K562 (cell line): Measurements from ENCODE around the gene CLCN2. TPM values are rescaled to one million over a fixed set of nuclear protein-coding genes. Genes with fewer than 3 reads are reported as not detected.

Experiments used
- ATAC-seq: fragments of 200-7000 bp; cut with Tn5 transposase; 3 replicates; pipeline ENCODE4 v1.9.1; 2020; ENCODE audit warnings: moderate library complexity
- BruUV-seq: library from RNA; stranded (reverse); fragments of 400-500 nt; replicated peaks from 2 replicates; lab custom pipeline; 2021; lab: Mats Ljungman, UMichigan
- CTCF ChIA-PET: fragments of 300-600 bp; formaldehyde crosslinking; extraction: SDS; loops from one replicate; lab custom pipeline; 2021; ENCODE audit warnings: low intra/inter-chr PET ratio; lab: Yijun Ruan, JAX
- POLR2A ChIA-PET: fragments of 300-600, 350-650 bp; sonication (Branson Sonifier 250); formaldehyde crosslinking; extraction: SDS; loops from one replicate; lab custom pipeline; 2021; ENCODE audit warnings: antibody characterized with exemption, inconsistent platforms; lab: Yijun Ruan, JAX
- DNase-seq, 4 experiments: peaks; one replicate each; pipeline versions ENCODE4 v3.0.0 to v3.0.0-alpha.2; 2011 to 2018; ENCODE audit warnings: low spot score in 3 of 4, mixed read lengths in 3 of 4; ENCODE audit errors: extremely low read depth in 1 of 4
- FAIRE-seq: peaks from 2 replicates; lab custom pipeline; 2011; peaks lifted over from hg19 to GRCh38; lab: Jason Lieb, UNC
- H2AFZ ChIP-seq: 2 replicates; pipeline ENCODE4 v1.6.0; 2011; ENCODE audit warnings: low read depth, low read length, control low read depth, inconsistent platforms
- H3K27ac ChIP-seq: fragments of 200-600 bp; 3 replicates; pipeline ENCODE4 v1.8.0; 2011; ENCODE audit warnings: low read depth, mild to moderate bottlenecking, control low read depth, inconsistent platforms, low read length, moderate library complexity, mixed read lengths; ENCODE audit errors: extremely low read depth
- H3K27me3 ChIP-seq, 2 experiments: fragments of 300-600 bp in 1 of 2; 2 replicates in 1 of 2; 3 replicates in 1 of 2; pipeline versions ENCODE4 v1.6.0 to v1.8.0; 2011; ENCODE audit warnings: inconsistent platforms in 2 of 2, low read length in 2 of 2, mild to moderate bottlenecking in 1 of 2, mixed read lengths in 1 of 2, moderate library complexity in 1 of 2; ENCODE audit not compliant: control insufficient read depth in 2 of 2, insufficient read depth in 2 of 2
- H3K36me3 ChIP-seq: fragments of 300-600 bp; 3 replicates; pipeline ENCODE4 v1.8.0; 2011; ENCODE audit warnings: mild to moderate bottlenecking, low read length, inconsistent platforms; ENCODE audit not compliant: control insufficient read depth, insufficient read depth
- H3K4me1 ChIP-seq, 2 experiments: fragments of 200-600 bp in 1 of 2; replicated peaks in 1 of 2; 2 replicates in 1 of 2; 3 replicates in 1 of 2; pipeline versions ENCODE4 v1.5.1 to v1.8.0; 2011; ENCODE audit warnings: inconsistent platforms in 2 of 2, low read length in 2 of 2, mild to moderate bottlenecking in 1 of 2, mixed read lengths in 1 of 2, moderate library complexity in 1 of 2; ENCODE audit not compliant: control insufficient read depth in 2 of 2, insufficient read depth in 2 of 2
- H3K4me2 ChIP-seq: 2 replicates; pipeline ENCODE4 v1.6.1; 2011; ENCODE audit warnings: low read length, control low read depth, inconsistent platforms, mixed read lengths; ENCODE audit not compliant: insufficient read depth
- H3K4me3 ChIP-seq: fragments of 200-600 bp; sonication (generic), shearing (Covaris generic); 2 replicates; pipeline ENCODE4 v1.5.1; 2016; ENCODE audit warnings: control low read depth, inconsistent platforms
- H3K79me2 ChIP-seq: fragments of 200-600 bp; 3 replicates; pipeline ENCODE4 v1.8.0; 2011; ENCODE audit warnings: low read length, inconsistent platforms; ENCODE audit not compliant: control insufficient read depth, insufficient read depth
- H3K9ac ChIP-seq, 2 experiments: 2 replicates each; pipeline versions ENCODE4 v1.6.0 to v1.6.1; 2011; ENCODE audit warnings: low read depth in 2 of 2, low read length in 2 of 2, control low read depth in 1 of 2, inconsistent platforms in 1 of 2, mild to moderate bottlenecking in 1 of 2, mixed read lengths in 1 of 2; ENCODE audit not compliant: insufficient read depth in 1 of 2
- H3K9me1 ChIP-seq: one replicate; pipeline ENCODE4 v1.6.0; 2011; ENCODE audit warnings: inconsistent platforms, mild to moderate bottlenecking, low read length, moderate library complexity; ENCODE audit not compliant: control insufficient read depth, insufficient read depth
- H3K9me3 ChIP-seq: replicated peaks from 2 replicates; pipeline ENCODE4 v1.5.1; 2011; ENCODE audit warnings: low read depth, low read length, inconsistent platforms; ENCODE audit not compliant: control insufficient read depth, insufficient read depth
- H4K20me1 ChIP-seq: replicated peaks from 2 replicates; pipeline ENCODE4 v1.6.1; 2011; ENCODE audit warnings: low read length, inconsistent platforms, mixed read lengths; ENCODE audit not compliant: control insufficient read depth, insufficient read depth
- ATF7 ChIP-seq: fragments of 450-650 bp; IDR thresholded peaks from 2 replicates; pipeline ENCODE4 v1.7.1; 2014; ENCODE audit warnings: mild to moderate bottlenecking, moderate library complexity
- FOXP4 ChIP-seq: sonication (generic); formaldehyde crosslinking; IDR thresholded peaks from 2 replicates; pipeline ENCODE4 v1.8.0; 2022; ENCODE audit warnings: mild to moderate bottlenecking, missing genetic modification reagents, borderline replicate concordance
- HNRNPK ChIP-seq: fragments of 200-400 bp; formaldehyde crosslinking; IDR thresholded peaks from one replicate; pipeline ENCODE4 v1.6.1; 2018; ENCODE audit warnings: mild to moderate bottlenecking, low read depth, low read length; ENCODE audit not compliant: poor library complexity, severe bottlenecking
- PCBP1 ChIP-seq: fragments of 200-400 bp; formaldehyde crosslinking; IDR thresholded peaks from 2 replicates; pipeline ENCODE4 v1.6.1; 2018; ENCODE audit warnings: mild to moderate bottlenecking, low read depth, low read length; ENCODE audit not compliant: poor library complexity, severe bottlenecking
- POLR2AphosphoS2 ChIP-seq: IDR thresholded peaks from 2 replicates; pipeline ENCODE4 v1.6.1; 2012; ENCODE audit warnings: low read length, improper control_type of control experiment
- ZNF121 ChIP-seq: sonication (generic); formaldehyde crosslinking; conservative IDR thresholded peaks from 2 replicates; pipeline ENCODE4 v1.8.0; 2022; ENCODE audit warnings: missing genetic modification reagents
- WGBS: fragments of 100-300 bp; shearing (Covaris generic); methylation state at CpG from one replicate; pipeline ENCODE4 v1.1.6; 2016; ENCODE audit warnings: low coverage, mixed read lengths; ENCODE audit not compliant: insufficient coverage; ENCODE audit errors: missing lambda C conversion rate; 5-methylcytosine and 5-hydroxymethylcytosine counted together
- in situ Hi-C: fragments of 300-500 bp; cut with MboI; formaldehyde crosslinking; loops from 4 replicates; pipeline ENCODE4 v1.15.0; 2018; ENCODE audit warnings: inconsistent platforms, mixed read lengths
- intact Hi-C: fragments of 100-400 bp; cut with micrococcal nuclease; formaldehyde crosslinking; loops from 2 replicates; pipeline ENCODE4 v1.14.2; 2022
- polyA plus RNA-seq, 8 experiments: library from polyadenylated mRNA; depleted of rRNA in 4 of 8; stranded (reverse) in 5 of 8; unstranded in 3 of 8; fragments of >200 nt; fragmentation: Nextera tagmentation in 2 of 8; fragmentation: Illumina TruSeq in 1 of 8; extraction: Ambion mirVana in 2 of 8; extraction: Trizol in 1 of 8; gene quantifications; 2 replicates each; pipeline versions ENCODE4 v1.2.1 to v1.2.3, GENCODE V29; 2011 to 2014; ENCODE audit warnings: inconsistent platforms in 1 of 8, missing spikeins in 1 of 8
- total RNA-seq, 7 experiments: library from RNA; depleted of rRNA in 6 of 7; stranded (reverse); fragments of >200 nt in 6 of 7; fragmentation: Illumina TruSeq in 2 of 7; extraction: Trizol in 2 of 7; gene quantifications; 2 replicates each; pipeline versions ENCODE4 v1.2.1 to v1.2.3, GENCODE V29; 2011 to 2021; ENCODE audit warnings: low replicate concordance in 1 of 7
- TF ChIP-seq, protein P1 (sequence below): sonication (generic); formaldehyde crosslinking; IDR thresholded peaks from 2 replicates; pipeline ENCODE4 v1.8.1; 2023; ENCODE audit warnings: mild to moderate bottlenecking, missing genetic modification reagents

CLCN2 gene
- total and polyA plus RNA-seq, 9 of the 15 experiments (the other 6 are each of a cell fraction or from before 2014, with no cell fraction given), result 0.10 to 14.0 (median 6.9) TPM

DNA sequence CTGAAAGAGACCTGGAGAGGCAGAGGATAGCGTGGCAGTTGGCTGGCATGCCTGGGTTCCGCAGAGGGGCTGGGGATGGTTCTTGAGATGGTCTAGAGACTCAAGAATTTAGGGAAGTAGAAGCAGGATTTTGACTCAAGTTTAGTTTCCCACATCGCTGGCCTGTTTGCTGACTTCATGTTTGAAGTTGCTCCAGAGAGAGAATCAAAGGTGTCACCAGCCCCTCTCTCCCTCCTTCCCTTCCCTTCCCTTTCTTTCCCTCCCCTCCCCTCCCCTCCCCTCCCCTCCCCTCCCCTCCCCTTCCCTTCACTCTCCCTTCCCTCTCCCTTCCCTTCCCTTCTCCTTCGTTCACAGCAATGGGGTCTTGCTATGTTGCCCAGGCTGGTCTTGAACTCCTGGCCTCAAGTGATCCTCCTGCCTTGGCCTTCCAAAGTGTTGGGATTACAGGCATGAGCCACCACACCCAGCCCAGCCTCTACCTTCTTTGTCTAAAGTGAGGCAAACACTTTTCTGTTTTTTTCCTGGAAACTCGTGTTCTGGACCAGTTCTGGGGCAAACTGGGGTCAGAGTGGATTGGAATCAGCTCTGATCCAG is 28.6 kb upstream of the CLCN2 start:
- Histone ChIP-seq H4K20me1 (peaks cover 5% of the 10 kb centered on the region), H3K79me2 (no peaks in the 10 kb centered on the region), H3K27me3 (peaks cover 30 to 80% of the 10 kb centered on the region in 2 experiments), H3K4me3 (no peak overlapping the region), H3K9me1 (no peaks in the 10 kb centered on the region), H3K4me2 (no peak overlapping the region), H3K9ac (no peak overlapping the region), H3K36me3 (no peaks in the 10 kb centered on the region), H3K4me1 (peaks cover 0 to 11% of the 10 kb centered on the region in 2 experiments; a peak in 1 of 5 replicates), H3K9me3 (no peaks in the 10 kb centered on the region), H2AFZ (no peak overlapping the region), H3K27ac (no peak overlapping the region)
- POLR2A ChIA-PET, result interaction anchor here (0.6 to 0.7 kb wide), 4 partner anchors 11 to 375 kb away, joined by 3 to 4 read pairs (median 3); no protein-coding TSS in a partner anchor
- intact Hi-C loops (loop anchor here (10.0 kb wide), 1 partner anchor 325 kb away; the partner anchor contains the start of gene MAGEF1), in situ Hi-C loops (no loop called here)
- WGBS, result 0% methylated on average over 5 of the region's 5 CpGs
- CTCF ChIA-PET, result no interaction called here
- no peak for ATAC-seq
- no TSS peak for BruUV-seq
- no peak for FAIRE-seq
- DNase-seq, result no peak
- TF ChIP-seq, protein P1, sequence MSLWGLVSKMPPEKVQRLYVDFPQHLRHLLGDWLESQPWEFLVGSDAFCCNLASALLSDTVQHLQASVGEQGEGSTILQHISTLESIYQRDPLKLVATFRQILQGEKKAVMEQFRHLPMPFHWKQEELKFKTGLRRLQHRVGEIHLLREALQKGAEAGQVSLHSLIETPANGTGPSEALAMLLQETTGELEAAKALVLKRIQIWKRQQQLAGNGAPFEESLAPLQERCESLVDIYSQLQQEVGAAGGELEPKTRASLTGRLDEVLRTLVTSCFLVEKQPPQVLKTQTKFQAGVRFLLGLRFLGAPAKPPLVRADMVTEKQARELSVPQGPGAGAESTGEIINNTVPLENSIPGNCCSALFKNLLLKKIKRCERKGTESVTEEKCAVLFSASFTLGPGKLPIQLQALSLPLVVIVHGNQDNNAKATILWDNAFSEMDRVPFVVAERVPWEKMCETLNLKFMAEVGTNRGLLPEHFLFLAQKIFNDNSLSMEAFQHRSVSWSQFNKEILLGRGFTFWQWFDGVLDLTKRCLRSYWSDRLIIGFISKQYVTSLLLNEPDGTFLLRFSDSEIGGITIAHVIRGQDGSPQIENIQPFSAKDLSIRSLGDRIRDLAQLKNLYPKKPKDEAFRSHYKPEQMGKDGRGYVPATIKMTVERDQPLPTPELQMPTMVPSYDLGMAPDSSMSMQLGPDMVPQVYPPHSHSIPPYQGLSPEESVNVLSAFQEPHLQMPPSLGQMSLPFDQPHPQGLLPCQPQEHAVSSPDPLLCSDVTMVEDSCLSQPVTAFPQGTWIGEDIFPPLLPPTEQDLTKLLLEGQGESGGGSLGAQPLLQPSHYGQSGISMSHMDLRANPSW, result no peak
- TF ChIP-seq ATF7 (no peak), FOXP4 (CRISPR knock-in tag) (no peak), HNRNPK (peak; percentile 58), POLR2AphosphoS2 (no peak), PCBP1 (peak; percentile 41), ZNF121 (CRISPR knock-in tag) (peak; percentile 32; the same call in 1 of the 2 replicates)
